Brain pericyte (primary cell): ENCODE data around the gene BCL3.
"Not testable (repeated sequence)": the region's sequence is repeated elsewhere in the genome, so short reads cannot be mapped to it uniquely, and the experiment has no call there.

ENCODE experiments used
- DNase-seq: peaks from one replicate; pipeline ENCODE4 v3.0.0-alpha.2; 2012; ENCODE audit warnings: low read depth, low spot score

Gene BCL3

DNA sequence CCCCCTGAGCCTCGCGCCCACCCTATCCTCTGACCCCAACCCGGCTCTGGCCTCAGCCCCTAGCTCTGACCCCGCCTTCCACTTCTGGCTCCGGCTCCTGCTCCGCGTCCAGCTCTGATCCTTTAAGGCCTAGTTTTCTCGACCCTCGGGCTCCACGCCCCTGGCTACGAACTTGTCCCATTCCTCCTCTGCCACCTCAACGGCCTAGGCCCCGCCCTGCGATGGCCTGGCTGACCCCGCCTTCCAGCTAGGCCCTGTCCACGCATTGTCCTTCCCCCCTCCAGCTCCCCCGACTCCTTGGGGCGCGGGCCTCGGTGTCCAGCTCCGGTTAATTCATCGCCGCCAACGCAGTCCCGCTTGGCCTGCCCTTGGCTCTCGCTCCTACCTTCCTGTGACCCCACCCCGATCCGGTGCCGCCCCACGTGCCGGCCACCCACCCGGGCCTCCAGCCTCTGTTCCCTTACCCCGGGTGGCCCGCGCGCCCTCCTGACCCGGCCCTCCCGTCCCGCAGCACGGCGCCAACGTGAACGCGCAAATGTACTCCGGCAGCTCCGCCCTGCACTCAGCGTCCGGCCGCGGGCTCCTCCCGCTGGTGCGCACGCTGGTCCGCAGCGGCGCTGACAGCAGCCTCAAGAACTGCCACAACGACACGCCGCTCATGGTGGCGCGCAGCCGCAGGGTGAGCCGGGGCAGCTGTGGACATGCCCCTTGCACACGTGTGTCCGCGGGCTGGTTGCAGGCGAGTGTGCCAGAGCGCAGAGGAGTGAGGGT lies 9.4 kb downstream of the BCL3 start:
- no peak for DNase-seq

DNA sequence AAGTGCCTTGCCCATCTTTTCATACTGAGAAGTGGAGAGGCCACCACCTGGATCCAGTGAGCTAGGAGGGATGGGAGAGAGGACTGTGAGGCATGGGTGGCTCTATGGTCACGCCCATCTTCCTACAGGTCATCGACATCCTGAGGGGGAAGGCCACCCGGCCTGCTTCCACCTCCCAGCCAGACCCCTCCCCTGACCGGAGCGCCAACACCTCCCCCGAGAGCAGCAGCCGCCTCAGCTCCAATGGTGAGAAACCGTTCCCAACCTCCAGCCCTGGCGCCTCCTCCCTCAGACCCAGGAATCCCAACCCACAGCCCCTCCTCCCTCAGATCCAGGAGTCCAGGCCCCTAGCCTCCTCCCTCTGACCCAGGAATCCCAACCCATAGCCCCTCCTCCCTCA lies 10.1 kb downstream of the BCL3 start:
- DNase-seq, result no peak

DNA sequence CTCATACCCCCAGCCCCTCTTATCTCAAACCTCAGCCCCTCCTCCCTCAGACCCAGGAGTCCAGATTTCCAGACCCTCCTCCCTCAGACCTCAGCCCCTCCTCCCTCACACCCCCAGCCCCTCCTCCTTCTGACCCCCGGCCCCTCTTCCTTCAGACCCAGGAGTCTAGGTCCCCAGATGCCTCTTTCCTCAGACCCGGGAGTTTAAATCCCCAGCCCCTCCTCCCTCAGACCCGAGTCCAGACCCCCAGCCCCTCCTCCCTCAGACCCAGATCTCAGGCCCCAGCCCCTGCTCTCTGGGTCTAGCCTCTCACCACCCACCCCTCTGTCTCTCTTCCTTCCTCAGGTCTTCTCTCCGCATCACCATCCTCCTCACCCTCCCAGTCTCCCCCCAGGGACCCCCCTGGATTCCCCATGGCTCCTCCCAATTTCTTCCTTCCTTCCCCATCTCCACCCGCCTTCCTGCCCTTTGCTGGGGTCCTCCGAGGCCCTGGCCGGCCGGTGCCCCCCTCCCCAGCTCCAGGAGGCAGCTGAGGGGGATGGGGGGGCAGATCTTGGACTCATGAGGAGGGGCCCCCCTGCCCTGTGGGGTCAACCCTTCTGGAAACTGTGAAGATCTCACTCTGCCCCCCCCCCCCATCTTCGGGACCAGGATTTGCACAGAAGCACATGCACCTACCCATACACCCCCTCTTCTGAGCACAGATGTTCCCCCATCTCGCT lies 10.7 kb downstream of the BCL3 start:
- DNase-seq, result no peak

DNA sequence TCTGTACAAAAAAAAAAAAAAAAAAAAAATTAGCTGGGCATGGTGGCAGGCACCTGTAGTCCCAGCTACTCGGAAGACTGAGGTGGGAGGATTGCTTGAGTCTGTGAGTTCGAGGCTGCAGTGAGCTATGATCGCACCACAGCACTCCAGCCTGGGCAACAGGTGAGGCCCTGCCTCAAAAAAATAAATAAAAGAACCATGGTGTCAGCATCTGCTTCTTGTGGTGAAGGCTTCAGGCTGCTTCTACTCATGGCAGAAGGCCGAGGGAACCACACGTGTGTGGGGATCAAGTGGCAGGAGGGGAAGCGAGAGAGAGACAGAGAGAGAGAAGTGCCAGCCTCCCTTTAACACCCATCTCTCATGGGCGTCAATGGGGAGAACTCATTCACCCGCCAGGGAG lies 13.5 kb downstream of the BCL3 start:
- DNase-seq, result no peak

DNA sequence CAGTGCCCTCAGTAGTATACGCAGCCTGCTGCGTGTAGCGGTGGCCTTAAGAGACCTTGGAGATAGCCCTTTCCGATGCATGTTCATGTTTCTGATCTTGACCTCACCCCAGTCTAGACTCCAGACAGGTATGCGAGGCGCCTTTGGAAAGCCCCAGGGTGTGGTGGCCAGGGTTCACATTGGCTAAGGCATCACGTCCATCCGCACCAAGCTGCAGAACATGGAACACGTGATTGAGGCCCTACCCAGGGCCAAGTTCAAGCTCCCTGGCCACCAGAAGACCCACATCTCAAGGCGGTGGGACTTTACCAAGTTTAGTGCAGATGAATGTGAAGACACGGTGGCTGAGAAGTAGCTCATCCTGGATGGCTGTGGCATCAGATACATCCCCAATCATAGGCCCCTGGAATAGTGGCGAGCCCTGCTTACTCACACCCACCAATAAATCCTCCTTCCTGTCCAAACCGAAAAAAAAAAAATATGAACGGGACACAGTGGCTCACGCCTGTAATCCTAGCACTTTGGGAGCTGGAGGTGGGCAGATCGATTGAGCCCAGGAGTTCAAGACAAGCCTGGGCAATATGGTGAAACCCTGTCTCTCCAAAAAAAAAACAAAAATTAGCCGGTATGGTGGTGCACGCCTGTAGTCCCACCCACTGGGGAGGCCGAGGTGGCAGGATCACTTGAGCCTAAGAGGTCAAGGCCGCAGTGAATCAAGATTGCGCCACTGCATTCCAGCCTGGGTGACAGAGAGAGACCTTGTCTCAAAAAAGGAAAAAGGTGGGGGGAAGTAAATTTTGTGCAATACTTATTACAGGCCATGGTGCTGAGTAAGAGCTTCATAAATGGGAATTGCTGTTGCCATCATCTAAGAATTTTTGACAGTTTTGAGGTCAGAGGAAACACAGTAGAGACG lies 16.8 kb downstream of the BCL3 start:
- no peak for DNase-seq

DNA sequence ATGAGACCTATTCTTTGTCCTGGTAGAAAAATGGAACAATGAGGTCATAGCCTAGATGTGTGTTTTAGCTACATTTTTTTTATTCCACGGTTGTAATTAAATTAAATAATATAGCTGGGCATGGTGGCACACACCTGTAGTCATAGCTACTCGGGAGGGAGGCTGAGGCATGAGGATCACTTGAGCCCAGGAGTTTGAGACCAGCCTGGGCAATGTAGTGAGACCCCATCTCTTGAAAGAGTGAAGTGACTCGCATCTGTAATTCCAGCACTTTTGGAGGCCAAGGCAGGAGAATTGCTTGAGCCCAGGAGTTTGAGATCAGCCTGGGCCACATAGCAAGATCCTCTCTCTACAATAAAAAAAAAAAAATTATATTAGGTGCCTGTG lies 17.4 kb downstream of the BCL3 start:
- DNase-seq, result no peak

GRCh38 chr19:44767295-44768180 lies 19.0 kb downstream of the BCL3 start:
- no peak for DNase-seq

DNA sequence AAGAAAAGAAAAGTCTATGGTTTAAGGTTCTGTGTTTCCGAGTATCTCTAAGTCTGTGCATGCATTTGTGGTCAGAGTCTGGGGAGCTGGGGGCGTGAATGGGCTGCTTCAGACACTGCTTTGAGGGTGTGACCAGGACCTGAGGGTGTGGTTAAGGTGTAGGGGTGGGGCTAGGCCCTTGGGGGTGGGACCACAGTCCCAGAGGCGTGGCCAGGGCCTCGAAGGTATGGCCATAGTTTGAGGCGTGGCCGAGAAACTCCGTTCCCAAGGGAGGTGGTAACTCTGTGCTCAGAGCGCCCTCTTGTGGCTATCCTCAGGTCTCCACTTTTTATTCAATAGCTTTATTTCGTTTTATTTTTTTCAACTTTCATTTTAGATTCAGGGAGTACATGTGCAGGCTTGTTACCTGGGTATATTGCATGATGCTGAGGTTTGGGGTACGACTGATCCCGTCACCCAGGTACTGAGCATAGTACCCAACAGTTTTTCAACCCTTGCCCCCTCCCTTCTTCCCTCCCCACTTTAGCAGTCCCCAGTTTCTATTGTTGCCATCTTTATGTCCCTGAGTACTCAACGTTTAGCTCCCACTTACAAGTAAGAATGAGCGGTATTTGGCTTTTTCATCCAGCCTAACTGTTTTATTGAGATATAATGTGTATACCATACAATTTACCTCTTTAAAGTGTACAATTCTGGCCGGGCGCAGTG lies 22.2 kb downstream of the BCL3 start:
- DNase-seq, result peak; percentile 67

DNA sequence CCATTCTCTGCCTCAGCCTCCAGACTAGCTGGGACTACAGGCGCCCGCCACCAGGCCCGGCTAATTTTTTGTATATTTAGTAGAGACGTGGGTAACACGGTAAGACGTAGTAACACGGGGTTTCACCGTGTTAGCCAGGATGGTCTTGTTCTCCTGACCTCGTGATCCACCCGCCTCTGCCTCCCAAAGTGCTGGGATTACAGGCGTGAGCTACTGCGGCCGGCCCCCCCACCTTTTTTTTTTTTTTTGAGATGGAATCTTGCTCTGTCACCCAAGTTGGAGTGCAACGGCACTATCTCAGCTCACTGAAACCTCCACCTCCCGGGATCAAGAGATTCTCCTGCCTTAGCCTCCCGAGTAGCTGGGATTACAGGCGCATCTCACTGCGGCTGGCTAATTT lies 23.6 kb downstream of the BCL3 start:
- not testable (repeated sequence) for DNase-seq

DNA sequence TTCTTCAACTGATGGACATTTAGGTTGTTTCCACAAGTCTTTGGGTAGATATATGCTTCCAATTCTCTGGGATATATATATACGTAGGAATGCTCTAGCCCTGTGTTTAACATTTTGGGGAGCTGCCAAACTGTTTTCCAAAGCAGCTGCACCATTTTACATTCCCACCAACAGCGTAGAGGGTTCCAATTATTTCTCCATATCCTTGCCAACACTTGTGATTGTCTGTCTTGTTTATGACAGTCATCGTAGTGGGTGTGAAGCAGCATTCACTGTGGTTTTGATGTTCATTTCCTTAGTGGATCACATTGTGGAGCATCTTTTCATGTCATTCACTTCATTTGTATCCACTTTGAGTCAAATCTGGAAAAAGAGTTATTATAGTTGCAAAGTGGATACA lies 24.5 kb downstream of the BCL3 start:
- no peak for DNase-seq

GRCh38 chr19:44775676-44776240 lies 27.2 kb downstream of the BCL3 start:
- no peak for DNase-seq

DNA sequence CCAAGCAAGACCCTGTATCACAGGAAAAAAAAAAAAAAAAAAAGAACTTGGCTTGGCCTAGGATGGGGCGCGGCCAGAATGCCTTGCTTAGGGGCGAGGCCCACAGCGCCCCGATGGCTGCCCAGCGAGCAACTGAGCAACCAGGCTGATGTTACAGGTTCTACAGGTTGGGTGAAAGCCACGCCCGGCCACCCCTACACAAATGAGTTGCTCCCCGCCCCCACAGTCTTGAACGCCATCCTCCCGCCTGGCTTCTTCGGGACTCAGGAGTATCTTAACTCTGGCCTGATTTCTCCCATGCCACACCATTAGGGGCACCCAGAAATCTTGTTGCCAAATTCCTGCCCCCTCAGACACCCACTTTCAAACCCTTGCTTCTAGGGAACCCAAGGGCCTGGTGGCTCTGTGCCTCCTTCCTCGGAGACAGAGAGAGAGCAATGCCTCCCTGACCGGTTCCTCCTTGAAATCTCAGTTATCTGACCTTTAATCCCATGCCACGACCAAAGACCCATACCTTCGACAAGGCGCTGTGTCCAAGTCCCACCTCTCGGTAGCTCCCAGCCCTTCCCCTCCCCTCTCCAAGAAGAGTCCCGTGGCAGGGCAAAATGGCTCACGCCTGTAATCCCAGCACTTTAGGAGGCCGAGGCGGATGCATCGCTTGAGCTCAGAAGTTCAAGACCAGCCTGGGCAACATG lies 28.0 kb downstream of the BCL3 start:
- no peak for DNase-seq

DNA sequence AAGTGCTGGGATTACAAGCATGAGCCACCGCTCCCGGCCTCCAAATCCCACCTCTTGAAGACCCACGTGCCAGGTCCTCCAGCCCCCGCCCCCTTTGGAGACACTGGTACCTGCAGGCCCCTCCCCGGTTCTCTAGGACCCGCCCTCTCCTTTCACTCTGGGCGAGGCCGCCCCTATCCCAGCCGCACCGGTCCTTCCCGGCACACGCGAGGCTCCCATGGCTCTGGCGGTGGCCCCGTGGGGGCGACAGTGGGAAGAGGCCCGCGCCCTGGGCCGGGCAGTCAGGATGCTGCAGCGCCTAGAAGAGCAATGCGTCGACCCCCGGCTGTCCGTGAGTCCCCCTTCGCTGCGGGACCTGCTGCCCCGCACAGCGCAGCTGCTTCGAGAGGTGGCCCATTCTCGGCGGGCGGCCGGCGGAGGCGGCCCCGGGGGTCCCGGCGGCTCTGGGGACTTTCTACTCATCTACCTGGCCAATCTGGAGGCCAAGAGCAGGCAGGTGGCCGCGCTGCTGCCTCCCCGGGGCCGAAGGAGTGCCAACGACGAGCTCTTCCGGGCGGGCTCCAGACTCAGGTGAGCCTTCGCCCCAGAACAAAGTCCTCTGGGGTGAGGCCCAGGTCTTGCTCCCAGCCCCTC lies 29.3 kb downstream of the BCL3 start, which contains the start of gene CBLC:
TSS of gene CBLC (plus strand) at position 176 of the 633 bp plus-strand sequence. CDS start at position 218, 42 bp downstream.
- no peak for DNase-seq

GRCh38 chr19:44779150-44779549 lies 30.6 kb downstream of the BCL3 start:
- no peak for DNase-seq

- DNase-seq, result not testable (repeated sequence)
Measured at GRCh38 chr19:44781694-44782093, 33.2 kb downstream of the BCL3 start.

DNA sequence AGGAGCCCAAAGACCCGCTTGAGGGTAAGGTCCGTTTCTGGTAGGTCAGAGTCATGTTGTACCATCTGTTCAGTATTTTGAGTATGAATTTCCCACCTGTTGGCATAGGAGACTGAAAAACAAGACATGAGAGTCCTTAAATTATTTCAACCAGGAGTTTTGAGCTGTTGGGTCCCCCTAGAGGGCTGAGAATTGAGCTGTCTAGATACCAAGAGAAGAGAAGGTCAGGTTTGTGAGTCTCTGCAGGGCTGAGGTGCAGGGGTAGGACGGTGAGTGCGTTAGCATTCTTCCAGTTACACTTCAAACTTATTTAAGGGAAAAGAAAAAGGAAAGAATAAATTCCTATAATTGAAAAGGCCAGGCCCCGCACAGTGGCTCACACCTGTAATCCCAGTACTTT lies 34.2 kb downstream of the BCL3 start:
- DNase-seq, result no peak

DNA sequence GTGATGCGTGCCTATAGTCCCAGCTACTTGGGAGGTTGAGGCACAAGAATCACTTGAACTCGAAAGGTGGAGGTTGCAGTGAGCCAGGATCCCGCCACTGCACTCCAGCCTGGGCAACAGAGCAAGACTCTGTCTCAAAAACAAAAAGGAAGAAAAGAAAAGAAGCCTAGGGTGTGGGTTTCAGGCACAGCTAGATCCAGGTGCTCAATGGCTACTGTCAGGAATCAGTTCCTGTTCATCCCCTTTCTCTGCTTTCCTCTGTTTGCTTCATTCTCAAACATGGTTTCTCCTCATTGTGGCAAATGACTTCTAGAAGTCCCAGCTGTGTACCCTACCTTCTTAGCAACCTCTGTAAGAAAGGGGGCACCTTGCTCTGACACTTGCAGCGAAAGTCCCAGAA lies 35.0 kb downstream of the BCL3 start:
- DNase-seq, result no peak

DNA sequence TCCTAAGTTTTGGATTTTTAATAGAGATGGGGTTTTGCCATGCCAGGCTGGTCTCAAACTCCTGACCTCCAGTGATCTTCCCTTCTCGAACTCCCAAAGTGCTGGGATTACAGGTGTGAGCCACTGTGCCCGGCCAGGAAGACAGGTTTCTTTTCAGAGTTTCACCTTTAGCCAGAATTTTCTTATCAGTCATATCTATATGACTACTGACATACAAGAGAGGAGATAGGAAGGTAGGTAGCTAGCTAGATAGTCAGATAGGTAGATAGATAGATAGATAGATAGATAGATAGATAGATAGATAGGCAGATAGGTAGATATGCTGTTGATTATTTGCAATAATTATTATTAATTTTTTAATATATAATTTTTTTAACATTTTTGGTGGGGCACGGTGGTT lies 36.8 kb downstream of the BCL3 start:
- DNase-seq, result no peak

- DNase-seq, result no peak
Measured at GRCh38 chr19:44785993-44786392, 37.5 kb downstream of the BCL3 start.
